HG02763 (cell line): ENCODE results near the gene RMND1.
A peak's percentile ranks its signal among the peaks of the same experiment; 100 is the strongest.

Experiments used
- ATAC-seq: cut with Tn5 transposase; IDR thresholded peaks from one replicate; pipeline ENCODE4 v1.9.1; 2021; ENCODE audit warnings: mild to moderate bottlenecking, moderate library complexity; ENCODE audit not compliant: unreplicated experiment

RMND1 gene, protein sequence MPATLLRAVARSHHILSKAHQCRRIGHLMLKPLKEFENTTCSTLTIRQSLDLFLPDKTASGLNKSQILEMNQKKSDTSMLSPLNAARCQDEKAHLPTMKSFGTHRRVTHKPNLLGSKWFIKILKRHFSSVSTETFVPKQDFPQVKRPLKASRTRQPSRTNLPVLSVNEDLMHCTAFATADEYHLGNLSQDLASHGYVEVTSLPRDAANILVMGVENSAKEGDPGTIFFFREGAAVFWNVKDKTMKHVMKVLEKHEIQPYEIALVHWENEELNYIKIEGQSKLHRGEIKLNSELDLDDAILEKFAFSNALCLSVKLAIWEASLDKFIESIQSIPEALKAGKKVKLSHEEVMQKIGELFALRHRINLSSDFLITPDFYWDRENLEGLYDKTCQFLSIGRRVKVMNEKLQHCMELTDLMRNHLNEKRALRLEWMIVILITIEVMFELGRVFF

DNA sequence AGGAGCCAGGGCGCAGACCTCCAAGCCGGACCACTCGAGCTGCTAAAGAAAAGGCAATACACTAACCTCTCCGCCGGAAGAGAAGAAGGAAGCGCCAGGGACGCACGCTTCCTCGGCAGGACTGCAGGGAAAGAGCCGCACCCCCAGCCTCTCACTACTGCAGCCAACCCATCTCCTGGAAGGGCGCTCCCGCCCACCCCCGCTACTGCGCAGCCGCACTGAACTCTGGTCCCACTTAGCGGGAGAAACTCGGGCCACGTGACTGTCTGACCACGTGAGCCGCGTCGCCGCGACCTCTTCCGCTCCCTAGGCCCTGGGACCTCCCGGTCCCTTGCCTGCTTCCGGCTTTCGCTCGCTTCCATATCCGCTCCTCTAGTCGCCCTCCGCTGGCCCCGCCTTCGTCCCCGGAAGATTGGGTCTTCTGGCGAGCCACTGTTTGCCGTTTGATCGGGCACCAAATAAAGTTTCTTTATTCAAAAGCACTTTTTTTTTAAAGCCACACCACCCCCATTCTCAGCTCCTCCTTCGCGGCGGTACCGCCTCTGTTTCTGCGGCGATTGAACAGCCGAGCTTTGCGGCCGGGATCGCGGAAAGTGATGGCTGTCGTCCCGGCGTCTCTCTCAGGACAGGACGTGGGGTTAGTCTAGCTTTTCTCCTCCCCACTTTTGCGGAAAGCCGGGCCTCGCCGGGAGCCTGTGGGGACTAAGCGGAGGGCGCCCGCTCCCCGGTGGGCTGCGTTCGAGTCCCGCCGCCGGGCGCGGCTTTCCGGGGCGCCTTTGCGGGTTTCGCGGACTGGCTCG, at the start of gene RMND1:
RMND1 (minus strand) TSS at position 177 of the 800 bp plus-strand sequence. CDS start 6,315 bp downstream, outside the sequence.
- ATAC-seq, result peak; percentile 98

DNA sequence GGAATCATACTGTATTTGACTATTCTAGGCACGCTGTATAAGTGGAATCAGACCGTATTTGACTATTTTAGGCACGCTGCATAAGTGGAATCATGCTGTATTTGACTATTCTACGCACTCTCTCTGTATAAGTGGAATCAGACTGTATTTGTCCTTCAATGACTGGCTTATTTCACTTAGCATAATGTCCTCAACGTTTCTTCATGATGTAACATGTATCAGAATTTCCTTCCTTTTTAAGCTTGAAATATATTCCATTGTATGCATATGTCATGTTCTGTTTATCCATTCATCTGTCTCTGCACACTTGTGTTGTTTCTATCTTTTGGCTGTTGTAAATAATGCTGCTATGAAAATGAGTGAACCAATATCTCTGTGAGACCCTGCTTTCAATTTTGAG, 47.6 kb upstream of the RMND1 start:
- ATAC-seq, result no peak

DNA sequence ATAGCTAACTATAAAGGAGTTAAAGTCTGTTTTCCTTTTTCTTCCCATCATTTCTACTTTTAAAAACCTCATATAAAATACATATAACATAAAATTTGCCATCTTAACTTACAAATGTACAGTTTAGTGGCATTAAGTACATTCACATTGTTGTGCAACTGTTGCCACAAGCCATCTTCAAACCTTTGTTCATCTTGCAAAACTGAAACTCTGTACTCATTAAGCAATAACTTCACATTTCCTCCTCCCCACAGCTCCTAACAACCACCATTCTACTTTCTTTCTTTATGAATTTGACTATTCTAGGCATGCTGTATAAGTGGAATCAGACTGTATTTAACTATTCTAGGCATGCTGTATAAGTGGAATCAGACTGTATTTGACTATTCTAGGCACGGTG, 46.4 kb upstream of the RMND1 start:
- peak; percentile 65 for ATAC-seq

DNA sequence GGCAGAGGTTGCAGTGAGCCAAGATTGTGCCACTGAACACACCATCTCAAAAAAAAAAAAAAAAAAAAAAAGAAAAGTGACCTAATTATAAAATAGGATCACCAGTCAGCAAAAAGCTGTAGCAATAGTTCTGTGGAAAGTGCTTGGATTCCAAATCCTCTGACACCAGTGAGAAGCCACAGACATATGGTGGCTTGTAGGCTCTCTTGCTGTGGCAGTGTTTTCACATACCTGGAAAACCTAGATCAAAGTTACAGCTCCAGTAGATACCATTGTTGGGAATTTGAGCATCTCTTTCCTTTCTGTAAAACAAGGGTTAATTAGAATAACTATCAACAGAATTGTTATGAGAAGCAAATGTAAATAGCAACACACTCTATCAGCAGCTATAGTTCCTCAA, 46.0 kb upstream of the RMND1 start:
- ATAC-seq, result no peak

DNA sequence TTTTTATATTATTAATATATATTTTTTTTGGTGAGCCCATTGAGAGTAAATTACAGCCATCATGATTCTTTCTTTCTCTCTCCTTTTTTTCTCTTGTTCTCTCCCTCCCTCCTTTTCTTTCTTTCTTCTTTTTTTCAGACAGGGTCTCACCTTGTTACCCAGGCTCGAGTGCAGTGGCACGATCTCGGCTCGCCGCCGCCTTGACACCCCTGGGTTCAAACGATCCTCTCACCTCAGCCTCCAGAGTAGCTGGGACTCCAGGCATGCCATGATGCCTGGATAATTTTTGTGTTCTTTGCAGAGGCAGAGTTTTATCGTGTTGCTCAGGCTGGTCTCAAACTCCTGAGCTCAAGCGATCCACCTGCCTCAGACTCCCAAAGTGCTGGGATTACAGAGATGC, 43.5 kb upstream of the RMND1 start:
- ATAC-seq, result no peak

DNA sequence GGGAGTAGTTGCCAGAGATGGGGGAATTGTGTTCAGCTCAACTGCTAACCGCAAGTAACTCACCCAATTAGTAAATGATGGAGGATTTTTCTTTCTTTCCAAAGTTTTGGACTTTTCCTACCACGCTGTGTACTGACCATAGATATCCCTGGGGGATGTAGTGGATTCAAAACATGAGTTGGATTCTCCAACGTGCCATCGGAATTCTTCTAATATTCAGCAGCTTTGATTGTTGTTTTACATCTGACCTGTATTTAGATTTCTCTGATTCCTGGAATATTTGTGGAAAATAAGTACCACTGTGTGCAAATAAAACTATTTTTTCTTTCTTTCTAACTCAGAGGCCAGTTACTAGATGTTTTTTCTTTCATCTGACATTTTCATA, 43.0 kb upstream of the RMND1 start:
- no peak for ATAC-seq

DNA sequence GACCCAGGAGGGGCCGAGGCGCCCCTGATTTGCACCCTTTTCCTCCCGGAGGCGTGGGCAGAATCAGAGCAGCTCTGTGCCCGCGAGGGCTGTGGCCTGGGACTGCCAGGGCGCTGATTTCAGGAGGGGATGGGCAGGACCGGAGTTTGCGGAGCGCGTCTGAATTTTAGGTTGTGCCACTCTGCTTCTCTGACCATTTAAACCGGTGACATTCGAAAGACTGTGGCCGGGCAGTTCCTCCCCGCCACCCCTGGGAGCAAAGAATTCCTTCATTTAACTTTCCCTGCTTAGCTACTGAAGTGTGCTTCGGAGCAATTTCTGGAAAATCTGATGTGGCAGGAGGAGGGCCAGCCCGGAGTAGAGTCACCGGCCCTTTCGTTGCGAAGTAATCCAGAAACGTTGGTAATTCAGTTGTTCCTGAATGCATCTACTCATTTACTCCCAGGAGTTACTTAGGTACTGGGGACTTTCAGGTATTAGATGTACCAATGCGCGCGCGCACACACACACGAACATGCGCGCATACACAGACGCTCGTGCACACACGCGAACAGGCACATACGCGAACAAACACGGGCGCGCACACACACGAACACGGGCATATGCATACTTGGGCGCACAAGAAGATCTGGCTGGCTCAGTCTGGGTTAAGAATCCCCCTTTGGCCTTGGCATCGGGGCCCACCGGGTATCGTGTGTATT, 42.5 kb upstream of the RMND1 start:
- no peak for ATAC-seq

DNA sequence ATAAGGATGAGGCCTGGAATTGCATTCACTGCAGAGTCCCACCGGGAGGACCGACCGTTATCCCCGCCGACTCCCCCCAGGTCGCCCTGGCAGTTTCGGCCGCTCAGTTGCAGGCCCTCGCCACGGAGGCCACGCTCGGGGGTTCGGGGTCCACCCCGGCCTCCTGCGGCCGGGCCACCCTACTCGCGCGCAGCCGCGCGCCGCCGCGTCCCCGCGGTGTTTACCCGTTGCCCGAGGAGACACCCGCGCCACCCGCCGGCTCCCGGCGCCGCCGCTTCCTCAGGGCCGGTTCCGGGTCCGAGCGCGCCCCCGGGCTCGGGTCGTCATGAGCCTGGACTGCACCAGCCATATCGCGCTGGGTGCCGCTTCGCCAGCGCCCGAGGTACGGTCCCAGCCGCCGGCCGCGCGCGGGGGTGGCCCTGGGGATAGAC, 41.9 kb upstream of the RMND1 start, which contains the start of gene CCDC170:
CCDC170 (plus strand) TSS at position 214 of the 431 bp plus-strand sequence; CDS start at position 326, 112 bp downstream.
- no peak for ATAC-seq

DNA sequence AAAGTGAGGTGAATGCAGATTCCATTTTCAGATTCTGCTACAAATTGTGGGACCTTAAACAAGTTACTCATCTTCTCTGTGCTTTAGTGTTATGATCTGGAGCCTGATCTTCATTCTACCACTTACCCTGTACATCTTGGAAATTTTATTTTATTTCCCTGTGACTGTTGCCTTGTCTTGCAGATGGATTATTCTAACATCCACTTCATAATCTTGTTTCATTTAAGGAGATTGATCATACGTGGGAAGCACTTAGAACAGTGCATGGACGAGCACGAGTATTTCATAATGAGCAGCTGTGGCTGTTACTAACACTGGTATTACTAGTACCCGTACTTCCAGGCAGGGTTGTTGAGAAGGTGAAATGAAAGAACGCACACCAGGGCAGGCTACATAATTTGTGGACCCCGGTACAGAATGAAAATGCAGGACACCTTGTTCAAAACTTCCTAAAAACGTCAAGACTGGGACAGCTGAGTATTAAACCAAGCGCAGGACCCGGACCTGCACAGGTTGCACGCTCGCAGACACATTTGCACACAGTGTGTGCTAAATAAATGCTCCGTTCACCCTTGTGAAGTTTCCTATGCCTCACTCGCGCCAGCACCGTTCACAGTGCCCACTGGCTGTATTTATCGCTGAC, 41.4 kb upstream of the RMND1 start:
- ATAC-seq, result no peak

DNA sequence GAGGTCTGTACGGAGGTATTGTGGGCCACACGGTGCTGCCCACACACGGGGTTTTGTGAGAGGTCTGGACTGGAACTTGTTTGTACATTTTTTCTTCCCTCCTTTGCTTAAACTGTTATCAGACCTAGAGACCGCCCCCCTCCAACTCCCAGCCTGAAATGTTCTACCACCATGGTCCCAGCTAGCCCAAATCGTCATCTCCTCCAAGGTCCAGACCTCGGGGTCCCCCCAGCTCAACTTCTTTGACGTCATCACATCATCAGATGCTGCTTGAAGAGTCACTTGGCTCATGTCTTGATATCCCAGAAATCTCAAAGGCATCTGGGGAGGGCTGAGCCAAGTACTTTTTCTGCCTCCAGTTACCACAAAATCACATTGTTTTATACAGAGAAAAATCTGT, 39.1 kb upstream of the RMND1 start:
- no peak for ATAC-seq

DNA sequence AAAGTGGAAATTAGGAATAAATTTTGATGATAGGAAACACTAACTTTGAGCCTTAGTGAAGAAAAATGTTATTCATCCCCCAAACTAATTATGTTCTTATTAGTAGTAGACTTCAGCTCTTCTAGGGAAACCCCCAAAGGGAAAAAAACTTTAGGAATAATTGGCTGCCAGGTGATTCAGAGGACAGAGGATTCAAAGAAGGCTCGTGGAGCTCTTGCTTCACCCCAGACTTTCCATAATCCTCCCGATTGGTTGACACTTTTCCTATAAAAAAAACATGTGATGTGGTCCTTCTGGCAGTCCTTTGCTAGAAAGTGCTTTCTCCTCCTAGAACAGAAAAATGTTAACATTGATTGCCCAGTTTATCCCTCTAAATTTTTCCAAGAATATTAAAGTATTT, 36.3 kb upstream of the RMND1 start:
- ATAC-seq, result no peak

DNA sequence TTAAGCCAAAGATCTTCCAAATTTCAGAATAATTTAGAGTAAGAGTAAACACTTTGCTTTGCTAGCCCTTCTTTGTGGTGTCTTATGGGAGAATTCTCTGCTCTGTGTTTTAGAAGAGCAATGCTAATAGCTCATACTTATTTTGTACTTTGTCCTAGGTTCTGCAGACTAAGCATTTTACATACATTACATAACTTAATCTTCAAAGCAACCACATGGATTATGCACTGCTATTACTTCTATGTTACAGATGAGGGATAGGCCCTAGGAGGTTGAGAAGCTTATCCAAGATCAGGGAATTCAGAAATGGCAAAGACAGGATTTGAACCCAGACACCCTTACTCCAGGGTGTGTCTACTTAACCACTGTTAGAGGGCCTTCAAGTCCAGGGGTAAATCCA, 32.1 kb upstream of the RMND1 start:
- ATAC-seq, result no peak

DNA sequence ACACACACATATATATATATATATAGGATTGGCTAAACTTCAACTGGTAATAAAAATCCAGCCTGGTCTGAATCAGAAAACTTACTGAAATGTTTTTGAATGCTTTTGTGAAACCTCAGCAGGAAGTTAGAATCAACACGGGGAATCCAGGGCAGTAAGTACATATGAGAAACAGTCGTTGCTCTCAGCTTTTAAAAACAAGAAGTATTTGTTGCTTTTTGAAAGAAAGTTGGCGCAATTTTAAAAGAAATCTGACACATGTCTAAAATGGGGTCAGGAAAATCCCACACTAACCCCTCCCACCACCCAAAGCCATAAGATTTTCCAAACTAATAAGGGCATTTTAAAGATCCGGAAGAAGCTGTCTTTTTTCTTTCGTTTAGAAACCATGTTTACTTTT, 30.4 kb upstream of the RMND1 start:
- ATAC-seq, result no peak

DNA sequence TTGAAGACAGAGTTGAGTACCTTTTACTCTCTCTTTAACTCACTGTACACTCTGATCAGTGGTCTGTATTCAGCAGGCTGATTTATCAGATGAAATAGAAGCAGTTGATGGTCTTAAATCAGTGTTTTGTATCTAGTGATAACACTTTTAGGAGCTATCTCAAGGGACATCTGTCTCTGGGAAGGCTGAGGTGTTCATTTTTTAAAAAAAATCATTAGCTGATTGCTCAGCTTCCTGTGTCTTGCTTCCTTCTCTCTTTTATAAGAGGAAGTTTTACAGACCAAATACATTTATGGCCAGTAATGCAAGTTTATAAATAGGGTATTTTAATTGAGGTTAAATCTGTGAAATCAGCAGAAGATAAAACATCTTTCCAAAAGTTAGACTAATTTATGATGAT, 29.9 kb upstream of the RMND1 start:
- no peak for ATAC-seq

DNA sequence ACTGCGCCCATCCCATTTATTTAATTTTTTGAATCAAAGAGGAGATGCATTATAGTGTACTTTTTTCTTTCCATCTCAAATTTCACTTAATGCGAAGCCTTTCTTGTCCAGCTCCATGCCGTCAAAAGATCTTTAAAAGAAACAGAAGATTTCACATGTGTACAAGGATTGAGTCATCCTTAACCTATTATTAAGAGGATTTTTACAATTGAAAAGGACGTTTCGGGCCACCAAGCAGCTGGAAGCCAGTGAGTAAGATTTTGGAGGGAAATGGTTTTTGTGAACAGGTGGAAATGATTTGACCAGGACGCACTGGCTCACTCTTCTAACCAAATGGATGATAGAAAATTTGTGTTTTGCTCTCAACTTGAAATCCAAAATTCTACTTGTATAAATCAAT, 26.7 kb upstream of the RMND1 start:
- no peak for ATAC-seq

DNA sequence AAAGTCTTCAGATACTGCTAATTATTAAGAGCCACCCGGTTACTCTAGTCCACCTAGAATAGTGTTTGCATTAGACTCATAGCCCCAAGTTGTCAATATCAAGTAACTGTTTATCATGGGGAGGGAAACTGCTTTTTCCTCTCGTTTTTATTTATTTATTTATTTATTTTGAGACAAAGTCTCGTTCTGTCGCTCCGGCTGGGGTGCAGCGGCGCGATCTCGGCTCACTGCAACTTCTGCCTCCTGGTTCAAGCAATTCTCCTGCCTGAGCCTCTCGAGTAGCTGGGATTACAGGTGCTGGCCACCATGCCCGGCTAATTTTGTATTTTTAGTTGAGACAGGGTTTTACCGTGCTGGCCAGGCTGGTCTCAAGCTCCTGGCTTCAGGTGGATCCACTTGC, 25.8 kb upstream of the RMND1 start:
- ATAC-seq, result no peak

DNA sequence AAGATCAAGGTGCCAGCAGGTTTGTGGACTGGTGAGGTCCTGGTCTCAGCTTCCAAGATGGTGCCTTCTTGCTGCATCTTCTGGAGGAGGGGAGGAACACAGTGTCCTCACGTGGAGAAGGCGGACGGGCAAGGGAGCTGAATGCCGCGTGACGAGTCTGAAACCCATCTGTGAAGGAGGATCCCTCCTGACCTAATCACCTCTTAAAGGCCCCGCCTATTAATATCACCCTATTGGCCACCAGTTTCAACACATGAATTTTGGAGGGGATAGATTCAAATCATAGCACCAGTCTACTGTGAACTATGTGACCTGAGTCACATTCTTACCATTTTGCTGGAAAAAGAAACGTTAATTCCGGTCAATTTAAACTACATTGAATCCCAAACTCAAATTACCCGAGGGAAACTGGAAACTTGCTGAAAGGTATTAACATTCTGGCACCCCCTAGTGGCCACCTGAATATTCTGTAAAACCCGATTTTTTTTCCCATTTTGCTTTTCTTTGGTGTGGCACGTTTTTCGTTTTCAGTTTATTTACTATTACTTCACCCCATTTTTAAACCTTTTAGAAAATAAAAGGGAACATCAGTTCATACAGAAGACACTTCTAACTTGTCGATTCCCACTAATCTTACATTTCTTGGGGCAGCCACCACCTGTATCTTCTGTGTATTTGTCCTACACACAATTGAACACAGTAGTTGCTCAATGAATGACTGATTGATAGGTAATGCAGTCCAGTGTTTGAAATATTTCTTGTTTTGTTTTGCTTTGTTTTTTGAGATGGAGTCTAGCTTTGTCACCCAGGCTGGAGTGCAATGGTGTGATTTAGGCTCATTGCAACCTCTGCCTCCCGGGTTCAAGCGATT, 24.0 kb upstream of the RMND1 start:
- no peak for ATAC-seq

DNA sequence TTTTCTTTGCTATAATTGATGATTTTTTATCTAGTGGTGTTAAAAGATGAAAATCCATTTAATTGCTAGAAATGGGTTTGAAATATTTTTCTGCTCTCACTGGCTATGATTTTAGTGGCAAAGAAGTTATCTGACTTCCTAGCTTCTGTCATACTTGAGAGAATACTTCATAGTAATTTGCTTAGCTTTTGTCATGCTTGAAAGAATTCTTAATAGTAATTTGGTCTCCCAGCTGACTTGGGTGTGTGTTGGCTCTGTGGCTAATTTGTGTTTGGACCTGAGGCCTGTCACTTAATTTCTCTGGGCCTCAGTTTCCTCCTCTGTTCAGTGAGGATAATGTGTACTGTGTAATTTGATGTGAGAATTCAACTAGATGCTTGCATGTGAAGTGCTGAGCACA, 12.8 kb upstream of the RMND1 start:
- ATAC-seq, result no peak

DNA sequence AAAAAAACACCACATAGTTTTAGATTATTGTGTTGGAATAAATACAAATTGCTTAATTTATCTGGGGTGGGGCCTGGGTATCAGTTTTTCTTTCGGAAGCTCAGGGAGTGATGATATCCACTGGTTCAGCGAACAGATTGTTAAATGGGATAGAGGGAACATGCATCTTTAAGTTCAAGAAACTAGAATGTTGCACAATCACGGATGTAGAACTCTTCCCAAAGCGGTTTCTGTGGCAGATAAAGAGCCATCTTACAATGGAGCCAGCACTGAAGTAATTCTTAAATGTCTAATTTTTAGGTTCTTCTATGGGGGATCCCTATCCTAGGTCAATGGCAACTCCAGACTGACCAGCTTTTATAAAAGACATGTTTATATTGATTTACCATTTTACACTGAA, 9.7 kb upstream of the RMND1 start:
- ATAC-seq, result no peak
